ENCODE data around the gene PADI1. TPM values are rescaled to one million over a fixed set of nuclear protein-coding genes. Genes with fewer than 3 reads are reported as not detected.

The PADI1 gene
- total RNA-seq, 1 experiment from 2014 or later: 0.02 TPM

Other genes starting within 250 kb of the PADI1 start
- gene MFAP2, start 224.5 kb upstream of the PADI1 start, total RNA-seq (2014; rRNA removed; shearing (Covaris generic)): 14.1 and 15.8 TPM in 2 replicates
- 9.8 and 17.5 TPM in 2 replicates for gene ATP13A2, start 193.2 kb upstream of the PADI1 start, total RNA-seq (2014; rRNA removed; shearing (Covaris generic))
- gene SDHB, start 151.1 kb upstream of the PADI1 start, total RNA-seq (2014; rRNA removed; shearing (Covaris generic)): 322 and 356 TPM in 2 replicates
- gene PADI2, start 85.7 kb upstream of the PADI1 start, total RNA-seq (2014; rRNA removed; shearing (Covaris generic)): 0.08 and 0.12 TPM in 2 replicates
- 5.7 and 6.0 TPM in 2 replicates for gene PADI3, start 44.0 kb downstream of the PADI1 start, total RNA-seq (2014; rRNA removed; shearing (Covaris generic))
- 0.27 TPM in 2 replicates for gene PADI4, start 103.1 kb downstream of the PADI1 start, total RNA-seq (2014; rRNA removed; shearing (Covaris generic))
- gene PADI6, start 167.1 kb downstream of the PADI1 start, total RNA-seq (2014; rRNA removed; shearing (Covaris generic)): 0.04 TPM in 1 of 2 replicates, not detected in the other
- gene RCC2, start 234.5 kb downstream of the PADI1 start, total RNA-seq (2014; rRNA removed; shearing (Covaris generic)): 55.6 and 60.0 TPM in 2 replicates

All from H4 (cell line).